GM19193 (cell line): ENCODE measurements around the gene SLC25A25.

Experiments
- POLR2A ChIP-seq: IDR thresholded peaks from 4 replicates; pipeline ENCODE4 v1.6.1; 2011; ENCODE audit not compliant: insufficient read depth, insufficient read length; ENCODE audit errors: extremely low read depth

Gene SLC25A25

DNA sequence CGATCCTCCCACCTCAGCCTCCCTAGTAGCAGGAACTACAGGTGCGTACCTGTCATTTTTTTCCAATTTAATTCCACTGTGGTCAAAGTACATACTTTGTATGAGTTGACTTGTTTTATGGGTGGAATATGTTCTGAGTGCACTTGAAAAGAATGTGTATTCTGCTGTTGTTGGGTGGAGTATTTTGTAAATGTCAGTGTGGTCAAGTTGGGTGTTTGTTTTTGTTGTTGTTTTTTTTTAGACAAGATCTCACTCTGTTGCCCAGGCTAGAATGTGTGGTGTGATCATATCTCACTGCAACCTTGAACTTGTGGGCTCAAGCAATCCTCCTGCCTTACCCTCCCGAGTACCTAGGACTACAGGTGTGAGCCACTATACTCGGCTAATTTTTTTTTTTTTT, 17.9 kb downstream of the SLC25A25 start:
- TF ChIP-seq POLR2A: no peak

- no peak for TF ChIP-seq POLR2A
Observed at GRCh38 chr9:128087262-128087661, 19.2 kb downstream of the SLC25A25 start.

DNA sequence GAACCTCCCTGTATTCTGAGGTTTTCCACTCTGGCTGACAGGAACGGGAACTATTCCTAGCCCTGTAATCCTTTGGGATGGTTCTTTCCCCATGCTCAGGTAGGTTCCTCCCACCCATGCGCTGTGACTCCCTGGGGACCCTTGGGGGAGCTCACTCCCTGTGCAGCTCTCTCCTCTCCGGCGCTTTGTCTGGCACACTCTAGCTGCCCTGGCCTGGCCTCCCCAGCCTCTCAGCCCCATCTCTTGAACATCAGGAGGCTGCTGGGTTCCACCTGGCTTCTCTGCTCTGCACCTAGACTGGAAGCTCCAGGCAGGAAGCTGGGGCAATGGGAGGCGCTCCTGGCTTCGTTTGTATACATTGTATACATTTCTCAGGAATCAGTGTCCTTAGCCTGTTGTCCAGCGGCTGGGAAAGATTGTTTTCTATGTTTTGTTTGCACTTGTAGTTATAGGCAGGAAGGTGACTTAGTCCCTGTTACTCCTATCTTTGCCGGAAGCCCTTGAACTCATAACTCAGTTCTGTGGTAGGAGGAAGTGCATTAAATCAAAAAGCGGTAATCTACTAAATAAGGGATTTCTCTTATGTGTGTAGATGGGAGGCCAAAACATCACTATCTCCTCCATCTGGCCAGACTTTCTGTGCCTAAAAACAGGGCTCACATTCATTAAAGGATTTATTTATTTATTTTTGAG, 20.4 kb downstream of the SLC25A25 start:
- TF ChIP-seq POLR2A: no peak

GRCh38 chr9:128089299-128089698, 21.3 kb downstream of the SLC25A25 start:
- no peak for TF ChIP-seq POLR2A

- no peak for TF ChIP-seq POLR2A
Observed at GRCh38 chr9:128091144-128091543, 23.1 kb downstream of the SLC25A25 start.

GRCh38 chr9:128091571-128091970, 23.5 kb downstream of the SLC25A25 start:
- no peak for TF ChIP-seq POLR2A

DNA sequence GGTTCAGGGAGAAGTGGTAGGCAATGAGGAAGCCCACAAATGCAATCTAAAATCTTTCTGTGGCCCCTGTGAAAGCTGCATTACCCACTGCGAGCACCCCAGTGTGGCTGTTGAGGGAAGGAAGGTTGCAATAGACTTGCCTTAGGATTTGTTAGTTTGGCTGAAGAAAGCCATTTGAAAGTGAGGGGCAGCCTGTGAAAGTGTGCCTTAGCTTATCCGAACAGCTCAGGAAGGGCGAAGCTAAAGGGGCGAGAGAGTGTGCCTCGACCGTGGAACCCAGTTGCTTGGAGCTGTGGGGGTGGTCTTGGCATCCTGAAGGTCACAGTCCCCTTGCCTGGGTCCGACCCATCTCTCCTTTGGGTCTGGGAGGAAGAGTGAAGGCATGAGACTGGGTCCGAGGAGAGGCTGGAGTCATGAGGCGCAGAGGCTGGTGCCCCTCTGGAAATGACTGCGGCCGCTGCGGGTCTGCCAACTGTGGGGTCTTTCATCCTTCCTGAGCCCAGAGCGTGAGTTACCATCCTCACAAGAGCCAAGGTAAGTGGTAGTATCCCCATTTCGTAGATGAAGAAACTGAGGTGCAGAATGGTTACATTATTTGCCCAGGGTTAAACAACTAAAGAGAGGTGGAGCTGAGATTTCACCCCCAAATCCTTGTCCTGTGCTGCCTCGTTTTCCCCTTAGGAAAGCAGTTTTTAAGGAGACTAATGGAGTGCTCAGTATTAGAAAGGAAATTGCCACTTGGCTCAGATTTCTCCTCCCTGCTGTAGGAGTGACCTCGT, 24.4 kb downstream of the SLC25A25 start:
- no peak for TF ChIP-seq POLR2A

DNA sequence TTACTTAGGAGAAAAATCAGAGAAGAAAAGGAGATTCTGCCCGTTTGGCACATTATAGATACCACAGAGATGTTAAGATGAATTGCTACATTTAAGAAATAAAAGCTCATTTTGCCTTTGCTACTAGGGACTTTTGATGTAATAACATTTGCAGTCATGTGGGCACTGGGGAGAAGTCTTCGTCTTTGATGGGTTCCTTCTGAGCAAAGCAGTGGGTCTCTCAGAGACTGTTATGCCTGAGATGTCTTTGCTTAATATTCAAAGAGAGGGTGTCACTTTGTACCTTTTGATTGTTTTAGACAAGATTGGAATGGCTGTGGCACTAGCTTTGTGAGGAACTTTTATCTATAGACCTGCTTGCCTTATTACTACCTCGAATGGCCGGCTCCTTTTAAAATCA, 25.0 kb downstream of the SLC25A25 start:
- TF ChIP-seq POLR2A: no peak

- no peak for TF ChIP-seq POLR2A
Observed at GRCh38 chr9:128094166-128094949, 26.3 kb downstream of the SLC25A25 start.

- no peak for TF ChIP-seq POLR2A
Observed at GRCh38 chr9:128094950-128095544, 27.0 kb downstream of the SLC25A25 start.

GRCh38 chr9:128096616-128097536, 28.8 kb downstream of the SLC25A25 start:
- no peak for TF ChIP-seq POLR2A

DNA sequence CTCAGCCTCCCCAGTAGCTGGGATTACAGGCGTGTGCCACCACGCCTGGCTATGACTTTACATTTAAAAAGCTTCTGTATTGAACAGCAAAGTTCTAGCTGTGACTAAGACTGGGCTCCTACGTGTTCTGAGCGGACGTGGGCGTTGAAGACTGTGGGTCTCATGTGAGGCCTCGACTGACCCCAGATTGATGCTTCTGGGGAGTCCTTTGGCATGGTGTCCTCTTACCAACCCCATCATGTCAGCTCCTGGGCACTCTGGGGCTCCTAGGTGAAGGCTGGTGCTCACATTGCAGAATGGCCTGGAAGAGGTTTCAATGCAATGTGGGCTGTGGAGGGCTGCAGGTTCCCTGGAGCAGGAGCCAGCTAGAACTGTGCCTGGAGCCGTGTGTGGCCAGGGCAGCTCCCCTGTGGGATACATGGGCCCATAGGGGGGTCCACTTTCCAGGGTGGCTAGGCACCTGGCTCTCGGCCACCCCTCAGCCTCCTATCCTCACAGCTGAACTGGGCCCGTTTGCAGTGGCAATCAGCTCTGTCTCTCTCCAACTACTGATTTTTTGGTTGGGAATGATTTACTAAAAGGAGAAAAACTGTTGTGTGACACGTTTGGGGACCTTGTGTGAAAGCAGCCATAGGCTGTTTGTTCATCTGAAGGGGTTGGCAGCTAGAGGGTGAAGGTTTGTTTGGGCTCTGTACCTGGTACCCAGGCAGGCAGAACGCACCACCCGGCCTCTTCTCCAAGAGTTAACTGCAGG, 29.7 kb downstream of the SLC25A25 start:
- no peak for TF ChIP-seq POLR2A
